ENCODE data around the gene HLA-DRB5. TPM values are rescaled to one million over a fixed set of nuclear protein-coding genes. Genes with fewer than 3 reads are reported as not detected.
A peak's percentile ranks its signal among the peaks of the same experiment; 100 is the strongest.
"Not testable (repeated sequence)": the region's sequence is repeated elsewhere in the genome, so short reads cannot be mapped to it uniquely, and the experiment has no call there.

Gene HLA-DRB5
- total RNA-seq, 2 donors from 2014 or later: 2.8 to 8.8 TPM

DNA sequence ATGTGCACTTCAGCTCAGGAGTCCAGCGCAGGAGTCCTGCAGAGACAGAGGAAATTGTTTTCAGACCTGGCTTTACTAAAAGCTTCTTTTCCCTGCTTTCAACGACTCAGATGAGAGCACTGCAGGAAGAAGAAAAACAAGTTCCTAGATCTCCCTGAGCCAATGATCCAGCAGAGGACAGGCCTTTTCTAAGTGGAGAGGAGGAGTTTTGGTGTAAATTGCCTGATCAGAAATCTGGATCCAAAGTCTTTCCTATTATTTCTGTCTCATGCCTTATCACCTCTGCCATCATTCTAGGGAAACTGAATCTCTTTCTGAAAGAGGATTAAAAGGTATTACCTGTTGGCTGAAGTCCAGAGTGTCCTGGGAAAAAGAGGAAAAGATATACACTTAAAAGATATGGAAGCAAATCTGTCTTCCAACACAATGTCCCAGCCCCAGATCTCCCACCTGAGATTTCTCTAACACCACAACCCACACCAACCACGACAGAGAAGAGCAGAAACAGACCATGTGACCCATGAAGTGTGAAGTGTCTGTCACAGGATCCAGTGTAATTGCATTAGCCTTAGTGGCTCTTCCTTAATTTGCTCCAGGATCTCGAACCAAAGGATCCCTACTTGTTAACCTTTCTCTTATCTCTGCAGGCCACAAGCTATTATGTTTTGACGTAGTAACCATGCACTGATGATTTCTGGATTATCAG lies 23.1 kb upstream of the HLA-DRB5 start:
- no peak for DNase-seq
- no peak for ATAC-seq
- peaks cover 13% of the 10 kb centered on the region for H3K27me3 Mint-ChIP-seq
- H3K27ac Mint-ChIP-seq: no peak overlapping the region
- no peak overlapping the region for H3K4me3 Mint-ChIP-seq
- no peaks in the 10 kb centered on the region for H3K4me1 Mint-ChIP-seq
- no peaks in the 10 kb centered on the region for H3K9me3 ChIP-seq (ENCODE audit: control insufficient read depth, low read length, poor library complexity, severe bottlenecking)
- H3K36me3 Mint-ChIP-seq (ENCODE audit: low read depth): peaks cover 3% of the 10 kb centered on the region

DNA sequence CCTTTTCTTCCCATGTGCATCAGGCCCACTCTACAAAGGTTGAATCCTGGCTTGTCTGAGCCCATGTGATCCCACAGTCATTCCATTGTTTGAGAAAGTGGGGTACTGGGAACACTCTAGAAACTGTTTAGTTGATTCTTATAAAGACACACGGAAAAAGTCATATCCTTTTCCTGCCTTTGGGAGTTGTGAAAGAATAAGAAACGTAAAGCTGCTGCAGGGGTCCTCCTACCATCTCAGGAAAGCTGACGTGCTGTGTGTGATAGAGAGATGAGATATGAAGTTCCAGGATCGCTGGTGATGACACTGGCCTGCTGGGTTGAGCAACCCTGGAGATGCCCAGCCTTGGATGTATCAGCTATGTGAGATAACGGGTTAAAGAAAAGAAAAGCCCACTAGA lies 21.3 kb upstream of the HLA-DRB5 start:
- DNase-seq (no peak), ATAC-seq (no peak)
- H3K4me1 Mint-ChIP-seq: no peaks in the 10 kb centered on the region
- H3K4me3 Mint-ChIP-seq: no peak overlapping the region
- H3K9me3 ChIP-seq (ENCODE audit: control insufficient read depth, low read length, poor library complexity, severe bottlenecking): no peaks in the 10 kb centered on the region
- peaks cover 3% of the 10 kb centered on the region for H3K36me3 Mint-ChIP-seq (ENCODE audit: low read depth)
- H3K27me3 Mint-ChIP-seq: peaks cover 13% of the 10 kb centered on the region
- H3K27ac Mint-ChIP-seq: no peak overlapping the region

DNA sequence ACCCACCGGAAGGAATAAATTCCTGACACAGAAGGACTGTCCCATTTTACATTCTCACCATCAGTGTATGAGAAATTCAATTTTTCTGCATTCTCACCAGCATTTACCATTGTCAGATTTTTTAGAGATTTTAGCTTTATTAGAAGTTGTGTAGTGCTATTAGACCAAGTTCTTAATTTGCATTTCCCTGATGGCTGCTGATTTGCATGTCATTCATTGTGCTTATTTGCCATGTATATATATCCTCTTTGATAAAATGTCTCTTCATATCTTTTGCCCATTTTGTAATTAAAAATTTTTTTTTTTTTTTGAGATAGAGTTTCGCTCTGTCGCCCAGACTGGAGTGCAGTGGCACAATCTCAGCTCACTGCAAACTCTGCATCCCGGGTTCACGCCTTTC lies 9.8 kb upstream of the HLA-DRB5 start:
- Mint-ChIP-seq H3K4me1 (no peaks in the 10 kb centered on the region), H3K27ac (no peak overlapping the region)
- no peak for DNase-seq

DNA sequence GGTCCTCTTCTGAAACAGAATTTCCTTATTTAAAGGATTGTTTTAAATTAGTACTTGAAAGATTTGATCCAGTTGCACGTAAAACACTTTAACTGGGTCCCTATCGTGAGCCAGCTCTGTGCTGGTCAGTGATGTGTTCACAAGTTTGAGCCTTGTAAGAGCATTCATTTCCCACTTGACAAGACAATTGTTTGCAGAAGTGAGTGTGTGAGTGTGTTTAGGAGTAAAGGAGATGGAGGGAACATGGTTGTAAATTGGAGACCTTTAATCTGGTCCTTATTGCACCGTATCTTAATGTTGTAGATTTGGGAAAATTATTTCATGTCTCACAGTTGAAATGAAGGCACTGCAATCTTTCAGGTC lies 325 bp upstream of the HLA-DRB5 start:
- H3K27me3 Mint-ChIP-seq; H3K4me3 Mint-ChIP-seq; H3K27ac Mint-ChIP-seq; H3K4me1 Mint-ChIP-seq; DNase-seq; H3K9me3 ChIP-seq (ENCODE audit: control insufficient read depth, low read length, poor library complexity, severe bottlenecking); H3K36me3 Mint-ChIP-seq (ENCODE audit: low read depth): not testable (repeated sequence)
- peak; percentile 27 for ATAC-seq

More for the DNA sequence above, 9.8 kb upstream of the HLA-DRB5 start:
- no peaks in the 10 kb centered on the region for H3K36me3 Mint-ChIP-seq (ENCODE audit: low read depth)
- H3K4me3 Mint-ChIP-seq: no peak overlapping the region
- no peaks in the 10 kb centered on the region for H3K9me3 ChIP-seq (ENCODE audit: control insufficient read depth, low read length, poor library complexity, severe bottlenecking)
- peaks cover 7% of the 10 kb centered on the region for H3K27me3 Mint-ChIP-seq
- no peak for ATAC-seq

DNA sequence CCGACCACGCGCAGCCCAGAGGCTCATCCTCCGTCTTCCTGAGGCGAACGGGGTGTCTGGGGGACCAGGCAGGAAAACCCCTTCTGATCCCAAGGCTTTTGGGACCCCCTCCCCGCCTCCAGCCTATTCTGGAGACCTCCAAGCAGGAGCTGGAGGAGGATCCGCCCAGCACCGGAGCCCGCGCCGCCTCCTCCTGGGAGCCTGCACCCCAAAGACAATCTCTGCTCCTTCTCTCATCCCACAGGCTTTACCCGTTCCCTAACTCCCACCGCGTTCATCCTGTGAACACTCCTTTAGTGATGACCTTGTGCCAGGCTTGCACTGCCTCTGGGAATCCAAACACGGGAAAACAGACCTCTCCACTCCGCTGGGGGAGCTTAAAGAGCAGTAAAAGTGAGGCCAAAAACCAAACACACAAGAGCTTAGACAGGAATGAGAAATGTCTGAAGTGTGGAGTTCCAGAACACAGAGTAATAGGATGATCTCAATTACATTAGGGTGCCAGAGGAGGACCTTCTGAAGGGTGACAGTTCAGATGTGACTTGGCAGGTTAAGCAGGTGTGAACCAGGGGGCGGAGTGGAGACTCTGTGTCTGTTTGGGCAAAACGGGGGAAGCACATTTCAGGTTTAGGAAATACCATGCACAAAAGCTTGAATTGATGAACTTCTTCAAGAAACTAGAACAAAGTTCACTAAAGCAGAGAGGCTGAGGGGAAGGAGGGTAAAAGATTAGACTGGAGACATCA lies 7.6 kb downstream of the HLA-DRB5 start:
- H3K4me1 Mint-ChIP-seq: peaks cover 2% of the 10 kb centered on the region
- peak overlapping the region; percentile 77 for H3K27ac Mint-ChIP-seq

DNA sequence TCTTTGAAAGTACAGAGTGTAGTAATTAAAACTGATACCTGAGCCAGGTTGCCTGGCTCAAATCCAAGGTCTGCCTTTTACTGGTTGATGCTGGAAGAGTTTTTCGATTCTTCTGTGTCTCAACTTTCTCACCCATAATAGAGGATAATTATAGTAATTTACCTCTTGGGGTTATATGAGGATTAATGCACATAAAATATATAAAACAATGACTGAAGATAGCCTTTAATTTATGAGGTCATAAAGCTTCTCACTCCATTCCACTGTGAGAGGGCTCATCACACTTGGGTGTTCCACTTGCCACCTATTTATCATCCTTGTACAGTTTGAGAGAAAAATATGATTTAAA lies 10.2 kb downstream of the HLA-DRB5 start:
- ATAC-seq (no peak), DNase-seq (no peak)
- Mint-ChIP-seq H3K27ac (no peak overlapping the region), H3K27me3 (no peaks in the 10 kb centered on the region), H3K4me1 (peaks cover 2% of the 10 kb centered on the region), H3K36me3 (ENCODE audit: low read depth) (no peaks in the 10 kb centered on the region), H3K4me3 (no peak overlapping the region)
- H3K9me3 ChIP-seq (ENCODE audit: control insufficient read depth, low read length, poor library complexity, severe bottlenecking): no peaks in the 10 kb centered on the region

More for the DNA sequence above, 7.6 kb downstream of the HLA-DRB5 start:
- H3K9me3 ChIP-seq (ENCODE audit: control insufficient read depth, low read length, poor library complexity, severe bottlenecking): no peaks in the 10 kb centered on the region
- Mint-ChIP-seq H3K36me3 (ENCODE audit: low read depth) (no peaks in the 10 kb centered on the region), H3K27me3 (no peaks in the 10 kb centered on the region), H3K4me3 (no peak overlapping the region)
- DNase-seq: no peak
- no peak for ATAC-seq

DNA sequence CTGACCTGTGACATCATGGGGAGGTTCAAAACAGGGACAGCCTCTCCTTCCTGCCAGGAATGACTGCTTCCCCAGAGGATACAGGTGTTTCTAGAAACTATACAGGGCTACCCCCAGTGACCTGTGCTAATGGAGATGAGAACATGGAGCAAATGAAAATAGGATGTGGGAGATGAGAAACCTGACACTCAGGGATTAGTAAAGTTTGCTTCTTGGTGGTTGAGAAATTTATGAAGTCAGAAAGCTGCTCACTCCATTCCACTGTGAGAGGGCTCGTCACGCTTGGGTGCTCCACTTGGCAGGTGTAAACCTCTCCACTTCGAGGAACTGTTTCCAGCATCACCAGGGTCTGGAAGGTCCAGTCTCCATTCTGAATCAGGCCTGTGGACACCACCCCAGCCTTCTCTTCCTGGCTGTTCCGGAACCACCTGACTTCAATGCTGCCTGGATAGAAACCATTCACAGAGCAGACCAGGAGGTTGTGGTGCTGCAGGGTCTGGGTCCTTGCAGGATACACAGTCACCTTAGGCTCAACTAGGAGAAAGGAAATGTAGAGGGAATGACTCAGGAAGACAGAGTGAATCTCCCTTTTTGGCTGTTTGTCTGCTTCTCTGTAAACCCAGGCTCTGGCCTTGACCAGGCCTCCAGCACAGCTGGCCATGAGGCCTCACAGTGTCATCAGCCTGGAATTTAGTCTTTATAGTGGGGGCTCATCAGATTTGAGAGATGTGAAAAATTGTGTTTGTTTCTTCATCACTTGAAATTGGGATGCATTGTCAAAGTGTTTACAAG lies 10.8 kb downstream of the HLA-DRB5 start:
- DNase-seq (no peak), ATAC-seq (no peak)
- H3K4me3 Mint-ChIP-seq: no peak overlapping the region
- H3K27me3 Mint-ChIP-seq: no peaks in the 10 kb centered on the region
- no peaks in the 10 kb centered on the region for H3K9me3 ChIP-seq (ENCODE audit: control insufficient read depth, low read length, poor library complexity, severe bottlenecking)
- H3K36me3 Mint-ChIP-seq (ENCODE audit: low read depth): no peaks in the 10 kb centered on the region
- no peak overlapping the region for H3K27ac Mint-ChIP-seq
- peaks cover 2% of the 10 kb centered on the region for H3K4me1 Mint-ChIP-seq

DNA sequence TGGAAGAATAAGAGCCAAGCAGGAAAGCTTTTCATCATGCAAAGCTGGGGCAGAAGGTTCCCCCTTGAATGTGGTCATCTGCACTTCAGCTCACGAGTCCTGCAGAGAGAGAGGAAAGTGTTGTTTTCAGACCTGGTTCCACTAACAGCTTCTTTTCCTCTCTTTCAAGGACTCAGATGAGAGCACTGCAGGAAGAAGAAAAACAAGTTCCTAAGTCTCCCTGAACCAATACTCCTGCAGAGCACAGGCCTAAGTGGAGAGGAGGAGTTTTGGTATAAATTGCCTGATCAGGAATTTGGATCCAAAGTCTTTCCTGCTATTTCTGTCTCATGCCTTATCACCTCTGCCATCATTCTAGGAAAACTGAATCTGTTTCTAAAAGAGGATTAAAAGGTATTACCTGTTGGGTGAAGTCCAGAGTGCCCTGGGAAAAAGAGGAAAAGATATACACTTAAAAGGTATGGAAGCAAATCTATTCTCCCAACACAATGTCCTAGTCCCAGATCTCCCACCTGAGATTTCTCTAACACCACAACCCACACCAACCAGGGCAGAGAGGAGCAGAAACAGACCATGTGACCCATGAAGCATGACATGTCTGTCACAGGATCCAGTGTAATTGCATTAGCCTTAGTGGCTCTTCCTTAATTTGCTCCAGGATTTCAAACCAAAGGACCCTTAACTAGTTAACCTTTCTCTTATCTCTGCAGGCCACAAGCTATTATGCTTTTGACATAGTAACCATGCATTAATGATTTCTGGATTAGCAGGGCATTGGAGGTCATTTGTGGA lies 12.2 kb downstream of the HLA-DRB5 start:
- no peak overlapping the region for H3K27ac Mint-ChIP-seq
- DNase-seq: no peak
- H3K4me3 Mint-ChIP-seq: no peak overlapping the region
- H3K27me3 Mint-ChIP-seq: no peaks in the 10 kb centered on the region
- no peaks in the 10 kb centered on the region for H3K9me3 ChIP-seq (ENCODE audit: control insufficient read depth, low read length, poor library complexity, severe bottlenecking)
- H3K4me1 Mint-ChIP-seq: peaks cover 2% of the 10 kb centered on the region
- ATAC-seq: no peak
- H3K36me3 Mint-ChIP-seq (ENCODE audit: low read depth): no peaks in the 10 kb centered on the region

DNA sequence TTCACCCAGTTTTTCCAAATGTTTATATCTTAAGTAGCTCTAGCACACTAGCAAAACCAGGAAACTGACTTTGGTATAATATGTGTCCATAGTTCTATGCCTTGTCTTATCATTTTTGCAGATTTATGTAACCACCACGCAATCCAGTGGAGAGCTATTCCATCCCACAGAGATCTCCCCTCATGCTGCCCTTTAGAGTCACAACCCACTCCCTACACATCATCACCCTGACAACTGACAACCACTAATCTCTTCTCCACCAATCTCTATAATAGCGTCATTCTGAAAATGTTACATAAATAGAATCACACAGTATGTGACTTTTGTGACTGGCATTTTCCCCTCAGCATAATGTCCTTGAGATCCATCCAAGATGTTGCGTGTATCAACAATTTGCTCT lies 29.1 kb downstream of the HLA-DRB5 start:
- H3K36me3 Mint-ChIP-seq (ENCODE audit: low read depth): peaks cover 2% of the 10 kb centered on the region
- peaks cover 4% of the 10 kb centered on the region for H3K4me1 Mint-ChIP-seq
- H3K9me3 ChIP-seq (ENCODE audit: control insufficient read depth, low read length, poor library complexity, severe bottlenecking): no peaks in the 10 kb centered on the region
- DNase-seq: no peak
- ATAC-seq: no peak
- no peak overlapping the region for H3K27ac Mint-ChIP-seq
- H3K4me3 Mint-ChIP-seq: no peak overlapping the region
- H3K27me3 Mint-ChIP-seq: peaks cover 6% of the 10 kb centered on the region

DNA sequence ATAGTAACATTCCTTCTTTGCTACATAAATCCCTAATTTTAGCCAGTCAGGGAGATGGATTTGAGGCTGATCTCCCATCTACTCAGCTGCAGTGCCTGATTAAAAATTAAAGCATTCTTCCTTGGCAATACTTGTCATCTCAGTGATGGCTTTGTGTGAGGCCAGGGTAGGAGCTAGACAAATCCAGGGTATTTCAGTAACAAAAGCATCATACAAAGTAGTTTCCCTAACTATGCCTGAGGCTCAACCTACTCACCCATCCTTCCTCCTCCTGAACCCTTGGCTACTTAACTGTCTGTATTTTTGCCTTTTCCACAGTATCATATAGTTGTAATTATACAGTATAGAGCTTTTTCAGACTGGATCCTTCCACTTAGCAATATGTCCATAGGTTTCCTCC lies 37.7 kb downstream of the HLA-DRB5 start:
- DNase-seq (no peak), ATAC-seq (no peak)
- no peak overlapping the region for H3K27ac Mint-ChIP-seq
- peaks cover 14% of the 10 kb centered on the region for H3K27me3 Mint-ChIP-seq
- peaks cover 5% of the 10 kb centered on the region for H3K4me1 Mint-ChIP-seq
- H3K4me3 Mint-ChIP-seq: no peak overlapping the region
- no peaks in the 10 kb centered on the region for H3K9me3 ChIP-seq (ENCODE audit: control insufficient read depth, low read length, poor library complexity, severe bottlenecking)
- no peaks in the 10 kb centered on the region for H3K36me3 Mint-ChIP-seq (ENCODE audit: low read depth)

DNA sequence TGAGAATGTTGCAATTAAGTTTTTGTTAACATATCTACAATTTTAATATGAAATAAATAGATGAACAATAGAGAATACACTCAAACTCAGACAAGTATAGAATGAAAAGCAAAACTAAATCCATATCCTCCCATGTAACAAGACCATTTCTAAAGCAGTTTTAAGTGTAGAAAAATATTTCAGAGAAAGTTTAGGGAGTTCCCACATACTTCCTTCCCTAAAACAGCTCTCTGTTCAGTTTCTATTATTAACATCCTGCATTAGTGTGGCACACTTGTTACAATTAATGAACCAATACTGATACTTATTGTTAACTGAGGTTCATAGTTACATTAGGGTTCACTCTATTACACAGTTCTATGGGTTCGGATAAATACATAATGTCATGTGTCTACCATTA lies 38.4 kb downstream of the HLA-DRB5 start:
- Mint-ChIP-seq H3K27me3 (peaks cover 14% of the 10 kb centered on the region), H3K27ac (no peak overlapping the region), H3K36me3 (ENCODE audit: low read depth) (no peaks in the 10 kb centered on the region), H3K4me3 (no peak overlapping the region), H3K4me1 (peaks cover 5% of the 10 kb centered on the region)
- H3K9me3 ChIP-seq (ENCODE audit: control insufficient read depth, low read length, poor library complexity, severe bottlenecking): no peaks in the 10 kb centered on the region
- no peak for ATAC-seq
- DNase-seq: no peak

DNA sequence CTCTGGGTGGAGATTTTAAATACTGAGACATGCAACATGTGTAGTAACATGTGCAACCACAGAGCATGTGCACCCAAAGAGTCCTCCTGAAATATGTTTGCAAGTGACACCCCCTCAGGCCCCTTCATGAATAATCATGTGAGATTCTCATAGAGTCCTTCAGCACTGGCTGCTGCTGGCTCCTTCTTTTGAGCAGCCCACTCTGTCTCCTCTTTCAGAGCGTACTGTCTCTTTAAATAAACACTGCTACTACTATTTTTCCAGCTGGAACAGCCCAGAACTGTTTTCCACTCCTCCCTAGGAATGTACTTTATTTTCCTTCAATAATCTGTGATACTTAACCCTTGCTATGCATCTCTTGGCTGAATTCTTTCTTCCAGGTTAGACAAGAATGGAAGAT lies 42.0 kb downstream of the HLA-DRB5 start:
- ATAC-seq (no peak), DNase-seq (no peak)
- Mint-ChIP-seq H3K4me1 (peaks cover 5% of the 10 kb centered on the region), H3K27ac (no peak overlapping the region), H3K27me3 (peaks cover 14% of the 10 kb centered on the region), H3K36me3 (ENCODE audit: low read depth) (no peaks in the 10 kb centered on the region), H3K4me3 (no peak overlapping the region)
- no peaks in the 10 kb centered on the region for H3K9me3 ChIP-seq (ENCODE audit: control insufficient read depth, low read length, poor library complexity, severe bottlenecking)

DNA sequence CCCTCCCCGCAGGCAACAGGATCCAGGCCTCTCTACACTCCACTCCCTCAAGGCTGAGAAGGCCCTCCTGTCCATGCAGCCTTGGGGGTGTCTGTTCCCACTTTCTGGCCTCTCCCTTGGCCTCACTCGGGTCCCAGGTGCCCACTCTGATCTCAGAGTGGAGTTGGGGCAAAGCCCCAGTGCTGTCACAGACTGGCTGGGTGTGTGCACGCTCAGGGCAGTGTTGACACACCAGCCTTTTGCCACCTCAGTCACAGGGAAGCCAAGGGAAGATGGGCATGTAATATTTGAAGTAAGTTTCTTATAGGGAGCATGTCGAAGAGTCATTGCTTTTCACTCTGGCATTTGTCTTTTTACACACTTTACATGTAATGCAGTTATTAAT lies 45.5 kb downstream of the HLA-DRB5 start:
- Mint-ChIP-seq H3K36me3 (ENCODE audit: low read depth) (no peaks in the 10 kb centered on the region), H3K4me3 (no peak overlapping the region), H3K4me1 (no peaks in the 10 kb centered on the region), H3K27ac (no peak overlapping the region), H3K27me3 (peaks cover 29% of the 10 kb centered on the region)
- H3K9me3 ChIP-seq (ENCODE audit: control insufficient read depth, low read length, poor library complexity, severe bottlenecking): no peaks in the 10 kb centered on the region
- no peak for DNase-seq
- no peak for ATAC-seq
